H9 (cell line): ENCODE results near the gene SEMA3A. TPM values are rescaled to one million over a fixed set of nuclear protein-coding genes. Genes with fewer than 3 reads are reported as not detected.

Experiments used
- DNase-seq: peaks from one replicate; pipeline ENCODE4 v3.0.0-alpha.2; 2017
- H2AFZ ChIP-seq: one replicate; pipeline ENCODE4 v1.6.1; 2013; ENCODE audit warnings: mild to moderate bottlenecking, low read length, control low read depth, moderate library complexity
- H2AK5ac ChIP-seq: 2 replicates; pipeline ENCODE4 v1.6.1; 2013; ENCODE audit warnings: low read length, control low read depth, mixed read lengths; ENCODE audit not compliant: insufficient read length
- H2BK120ac ChIP-seq: one replicate; pipeline ENCODE4 v1.6.1; 2013; ENCODE audit warnings: low read depth, mild to moderate bottlenecking, low read length, control low read depth, inconsistent platforms; ENCODE audit not compliant: poor library complexity, severe bottlenecking
- H2BK12ac ChIP-seq: 2 replicates; pipeline ENCODE4 v1.6.1; 2013; ENCODE audit warnings: low read length, control low read depth, mixed read lengths, low read depth; ENCODE audit not compliant: insufficient read length
- H2BK15ac ChIP-seq: 2 replicates; pipeline ENCODE4 v1.6.1; 2013; ENCODE audit warnings: low read depth, low read length, control low read depth
- H2BK20ac ChIP-seq: one replicate; pipeline ENCODE4 v1.6.1; 2013; ENCODE audit warnings: low read depth, mild to moderate bottlenecking, low read length, control low read depth, inconsistent platforms; ENCODE audit not compliant: poor library complexity, severe bottlenecking
- H2BK5ac ChIP-seq: 2 replicates; pipeline ENCODE4 v1.6.1; 2013; ENCODE audit warnings: low read length, control low read depth, mixed read lengths; ENCODE audit not compliant: insufficient read length
- H3K14ac ChIP-seq: 2 replicates; pipeline ENCODE4 v1.6.1; 2013; ENCODE audit warnings: low read length, control low read depth; ENCODE audit not compliant: insufficient read depth
- H3K18ac ChIP-seq: 2 replicates; pipeline ENCODE4 v1.6.1; 2013; ENCODE audit warnings: low read depth, mild to moderate bottlenecking, mixed read lengths, low read length, control low read depth; ENCODE audit not compliant: insufficient read length
- H3K23ac ChIP-seq: 2 replicates; pipeline ENCODE4 v1.6.1; 2013; ENCODE audit warnings: low read length, control low read depth, mixed read lengths, low read depth; ENCODE audit not compliant: insufficient read length
- H3K23me2 ChIP-seq: 2 replicates; pipeline ENCODE4 v1.6.1; 2013; ENCODE audit warnings: low read depth, mild to moderate bottlenecking, mixed read lengths, low read length, control low read depth; ENCODE audit not compliant: insufficient read length, poor library complexity, severe bottlenecking
- H3K27ac ChIP-seq: 2 replicates; pipeline ENCODE4 v1.5.1; 2013; ENCODE audit warnings: low read length, control low read depth, mixed read lengths, low read depth; ENCODE audit not compliant: insufficient read length
- H3K27me3 ChIP-seq: 2 replicates; pipeline ENCODE4 v1.6.1; 2013; ENCODE audit warnings: low read length, control low read depth, inconsistent platforms; ENCODE audit not compliant: insufficient read depth
- H3K4ac ChIP-seq: 2 replicates; pipeline ENCODE4 v1.6.1; 2013; ENCODE audit warnings: low read depth, mild to moderate bottlenecking, control low read depth, inconsistent platforms, low read length, moderate library complexity
- H3K4me1 ChIP-seq: 2 replicates; pipeline ENCODE4 v1.6.1; 2013; ENCODE audit warnings: low read length, control low read depth, inconsistent platforms; ENCODE audit not compliant: insufficient read depth
- H3K4me2 ChIP-seq: 2 replicates; pipeline ENCODE4 v1.6.1; 2013; ENCODE audit warnings: low read length, control low read depth, mixed read lengths; ENCODE audit not compliant: insufficient read length, insufficient read depth
- H3K56ac ChIP-seq: 2 replicates; pipeline ENCODE4 v1.6.1; 2013; ENCODE audit warnings: low read depth, mild to moderate bottlenecking, mixed read lengths, low read length, control low read depth; ENCODE audit not compliant: insufficient read length
- H3K79me1 ChIP-seq: 2 replicates; pipeline ENCODE4 v1.6.1; 2013; ENCODE audit warnings: low read depth, mild to moderate bottlenecking, moderate library complexity, low read length, control low read depth, inconsistent platforms; ENCODE audit not compliant: insufficient read depth, poor library complexity, severe bottlenecking
- H3K79me2 ChIP-seq: 2 replicates; pipeline ENCODE4 v1.6.1; 2013; ENCODE audit warnings: low read length, control low read depth, inconsistent platforms; ENCODE audit not compliant: insufficient read depth
- H3K9ac ChIP-seq: 2 replicates; pipeline ENCODE4 v1.6.1; 2013; ENCODE audit warnings: low read length, control low read depth, mixed read lengths; ENCODE audit not compliant: insufficient read length; ENCODE audit errors: extremely low read depth
- H3K9me3 ChIP-seq: one replicate; pipeline ENCODE4 v1.6.1; 2013; ENCODE audit warnings: low read depth, low read length, inconsistent platforms; ENCODE audit not compliant: control insufficient read depth
- H3T11ph ChIP-seq: one replicate; pipeline ENCODE4 v1.6.1; 2013; ENCODE audit warnings: mild to moderate bottlenecking, low read length, control low read depth, inconsistent platforms
- H4K20me1 ChIP-seq: one replicate; pipeline ENCODE4 v1.6.1; 2013; ENCODE audit not compliant: control insufficient read depth, insufficient read length, insufficient read depth
- H4K5ac ChIP-seq: 2 replicates; pipeline ENCODE4 v1.6.1; 2013; ENCODE audit warnings: low read depth, mild to moderate bottlenecking, mixed read lengths, low read length, control low read depth; ENCODE audit not compliant: insufficient read length
- H4K8ac ChIP-seq: replicated peaks from 2 replicates; pipeline ENCODE4 v1.6.1; 2013; ENCODE audit warnings: low read length, control low read depth, mixed read lengths, low read depth; ENCODE audit not compliant: insufficient read length
- H4K91ac ChIP-seq: 2 replicates; pipeline ENCODE4 v1.6.1; 2013; ENCODE audit warnings: low read depth, mild to moderate bottlenecking, moderate library complexity, mixed read lengths, low read length, control low read depth; ENCODE audit not compliant: insufficient read length
- H3K27ac Mint-ChIP-seq, 3 experiments: 2 replicates in 2 of 3; 3 replicates in 1 of 3; pipeline ENCODE4 v1.8.0; 2020 to 2021; ENCODE audit warnings: mixed read lengths in 3 of 3, mild to moderate bottlenecking in 1 of 3, moderate library complexity in 1 of 3
- H3K27me3 Mint-ChIP-seq: 2 replicates; pipeline ENCODE4 v1.8.0; 2021; ENCODE audit warnings: low read depth, mild to moderate bottlenecking, moderate library complexity, mixed read lengths
- H3K36me3 Mint-ChIP-seq, 3 experiments: 2 replicates in 2 of 3; 3 replicates in 1 of 3; pipeline ENCODE4 v1.8.0; 2020 to 2021; ENCODE audit warnings: low read depth in 3 of 3, mixed read lengths in 3 of 3; ENCODE audit not compliant: insufficient read depth in 1 of 3
- H3K4me1 Mint-ChIP-seq, 2 experiments: 2 replicates each; pipeline ENCODE4 v1.8.0; 2020; ENCODE audit warnings: mixed read lengths in 2 of 2
- H3K4me3 Mint-ChIP-seq, 2 experiments: 2 replicates in 1 of 2; 3 replicates in 1 of 2; pipeline ENCODE4 v1.8.0; 2020 to 2021; ENCODE audit warnings: mild to moderate bottlenecking in 2 of 2, mixed read lengths in 2 of 2, moderate library complexity in 1 of 2
- H3K9me3 Mint-ChIP-seq, 2 experiments: 2 replicates in 1 of 2; 3 replicates in 1 of 2; pipeline ENCODE4 v1.8.0; 2020; ENCODE audit warnings: mild to moderate bottlenecking in 2 of 2, mixed read lengths in 2 of 2, moderate library complexity in 1 of 2
- CTCF ChIP-seq: fragments of 200-600 bp; sonication (generic); conservative IDR thresholded peaks from 3 replicates; pipeline ENCODE4 v1.8.0; 2021; ENCODE audit warnings: antibody characterized with exemption, mild to moderate bottlenecking
- WGBS: extraction: QIAGEN DNeasy Blood & Tissue Kit; methylation state at CpG from one replicate; pipeline ENCODE4 v1.1.7; 2013; ENCODE audit warnings: missing lambda C conversion rate, low lambda C conversion rate, mixed read lengths; ENCODE audit not compliant: insufficient read length; ENCODE audit errors: extremely low coverage; 5-methylcytosine and 5-hydroxymethylcytosine counted together
- total RNA-seq: library from RNA; stranded (reverse); gene quantifications from 2 replicates; pipeline ENCODE4 v1.2.1, GENCODE V29; 2021

The SEMA3A gene
- total RNA-seq, 1 experiment from 2014 or later = 60.0 TPM

GRCh38 chr7:84107259-84107658 lies 87.3 kb downstream of the SEMA3A start:
- WGBS = no CpG with 5 or more reads among the region's 2 CpGs
- Histone ChIP-seq H3K56ac (no peak overlapping the region), H3K79me2 (no peaks in the 10 kb centered on the region; the same call in 1 of the 2 replicates), H3K18ac (no peak overlapping the region), H3K9ac (no peak overlapping the region), H3K4me2 (no peak overlapping the region), H4K91ac (no peak overlapping the region), H3K9me3 (no peaks in the 10 kb centered on the region), H3K79me1 (no peaks in the 10 kb centered on the region), H2AK5ac (no peak overlapping the region), H3K27me3 (no peaks in the 10 kb centered on the region), H3K23ac (no peak overlapping the region), H4K20me1 (no peaks in the 10 kb centered on the region), H4K8ac (no peak overlapping the region), H2BK20ac (no peak overlapping the region), H3K4me1 (peaks cover 8% of the 10 kb centered on the region; the same call in 1 of the 2 replicates), H3K23me2 (no peaks in the 10 kb centered on the region), H3K27ac (no peak overlapping the region), H2BK15ac (no peak overlapping the region), H2AFZ (no peak overlapping the region), H3T11ph (no peak overlapping the region), H3K4ac (no peak overlapping the region), H2BK5ac (no peak overlapping the region), H4K5ac (no peak overlapping the region), H2BK120ac (no peak overlapping the region), H3K14ac (no peak overlapping the region), H2BK12ac (no peak overlapping the region)
- Mint-ChIP-seq H3K9me3 (no peaks in the 10 kb centered on the region), H3K36me3 (peaks cover 5 to 11% (median 7%) of the 10 kb centered on the region in 3 experiments; a peak in 5 of 7 replicates), H3K4me3 (no peak overlapping the region), H3K27me3 (no peaks in the 10 kb centered on the region), H3K27ac (peak overlapping the region; percentile 20 to 91 (median 41); a peak in 4 of 7 replicates), H3K4me1 (peaks cover 70 to 74% of the 10 kb centered on the region in 2 experiments)
- no peak for TF ChIP-seq CTCF
- DNase-seq = no peak
